K562 (cell line): ENCODE measurements around the gene FAM120AOS. TPM values are rescaled to one million over a fixed set of nuclear protein-coding genes. Genes with fewer than 3 reads are reported as not detected.

Experiments
- CAMTA2 ChIP-seq: fragments of 250-450 bp; sonication (Bioruptor Pico); conservative IDR thresholded peaks from 2 replicates; pipeline ENCODE4 v1.5.1; 2022
- EP300 ChIP-seq: IDR thresholded peaks from 2 replicates; pipeline ENCODE4 v1.6.1; 2012; ENCODE audit warnings: low read length, improper control_type of control experiment
- HMG20A ChIP-seq: fragments of 450-650 bp; formaldehyde crosslinking; conservative IDR thresholded peaks from 2 replicates; pipeline ENCODE4 v1.4.0; 2020; ENCODE audit warnings: mild to moderate bottlenecking, mixed read lengths
- HMGN3 ChIP-seq: IDR thresholded peaks from 2 replicates; pipeline ENCODE4 v1.6.1; 2011; ENCODE audit warnings: borderline replicate concordance, low read depth, mild to moderate bottlenecking, mixed read lengths, low read length; ENCODE audit not compliant: insufficient read length; ENCODE audit errors: extremely low read depth
- KAT8 ChIP-seq: fragments of 450-650 bp; IDR thresholded peaks from 2 replicates; pipeline ENCODE4 v1.6.1; 2016; ENCODE audit warnings: low read depth, mild to moderate bottlenecking
- KDM1A ChIP-seq, 2 experiments: fragments of 450-650 bp; IDR thresholded peaks; 2 replicates each; pipeline ENCODE4 v1.6.1; 2016; ENCODE audit warnings: mild to moderate bottlenecking in 2 of 2
- PHB ChIP-seq: fragments of 250-450 bp; sonication (Bioruptor Pico); IDR thresholded peaks from 2 replicates; pipeline ENCODE4 v1.5.0; 2021
- PHF8 ChIP-seq: fragments of 200-600 bp; sonication (generic); IDR thresholded peaks from 2 replicates; pipeline ENCODE4 v1.6.1; 2012; ENCODE audit warnings: mixed run types, mild to moderate bottlenecking, inconsistent platforms, low read length, moderate library complexity, borderline replicate concordance
- POLR2AphosphoS2 ChIP-seq: IDR thresholded peaks from 2 replicates; pipeline ENCODE4 v1.6.1; 2012; ENCODE audit warnings: low read length, improper control_type of control experiment
- PRMT5 ChIP-seq: sonication (generic); formaldehyde crosslinking; IDR thresholded peaks from 2 replicates; pipeline ENCODE4 v1.5.0; 2020; ENCODE audit warnings: missing genetic modification reagents
- RBBP5 ChIP-seq: fragments of 200-600 bp; sonication (generic); IDR thresholded peaks from 2 replicates; pipeline ENCODE4 v1.6.1; 2012; ENCODE audit warnings: borderline replicate concordance, mild to moderate bottlenecking, low read length, control low read depth, inconsistent platforms; ENCODE audit not compliant: insufficient read depth, poor library complexity, severe bottlenecking
- RFX5 ChIP-seq: IDR thresholded peaks from 2 replicates; pipeline ENCODE4 v1.6.1; 2011; ENCODE audit warnings: low read depth, mild to moderate bottlenecking, improper control_type of control experiment, low read length
- SNIP1 ChIP-seq: fragments of 450-650 bp; IDR thresholded peaks from 2 replicates; pipeline ENCODE4 v1.7.1; 2017; ENCODE audit warnings: low read depth, mild to moderate bottlenecking
- TAF1 ChIP-seq: IDR thresholded peaks from 2 replicates; pipeline ENCODE4 v1.6.1; 2011; ENCODE audit warnings: mild to moderate bottlenecking, low read length, moderate library complexity; ENCODE audit not compliant: insufficient read depth, control insufficient read depth, severe bottlenecking; ENCODE audit errors: extremely low read depth
- TEAD4 ChIP-seq, 2 experiments: sonication (generic) in 1 of 2; formaldehyde crosslinking in 1 of 2; IDR thresholded peaks; 2 replicates each; pipeline versions ENCODE4 v1.6.1 to v1.8.0; 2012 to 2022; ENCODE audit warnings: borderline replicate concordance in 1 of 2, inconsistent platforms in 1 of 2, low read length in 1 of 2, mild to moderate bottlenecking in 1 of 2, missing genetic modification reagents in 1 of 2
- TOE1 ChIP-seq, 2 experiments: fragments of 450-650 bp in 1 of 2; sonication (generic) in 1 of 2; formaldehyde crosslinking in 1 of 2; IDR thresholded peaks; 2 replicates each; pipeline versions ENCODE4 v1.7.1 to v1.8.0; 2016 to 2022; ENCODE audit warnings: borderline replicate concordance in 2 of 2, mild to moderate bottlenecking in 2 of 2, antibody characterized with exemption in 1 of 2, inconsistent platforms in 1 of 2, low read depth in 1 of 2, missing genetic modification reagents in 1 of 2, moderate library complexity in 1 of 2
- U2AF1 ChIP-seq: fragments of 200-400 bp; formaldehyde crosslinking; optimal IDR thresholded peaks from 2 replicates; pipeline ENCODE3; 2017; ENCODE audit warnings: mild to moderate bottlenecking, low read depth, low read length, moderate library complexity
- ZNF133 ChIP-seq: fragments of 250-450 bp; sonication (Bioruptor Pico); IDR thresholded peaks from 2 replicates; pipeline ENCODE4 v1.4.0; 2020; ENCODE audit warnings: mild to moderate bottlenecking
- ZNF175 ChIP-seq: fragments of 200-800 bp; sonication (Bioruptor generic); IDR thresholded peaks from 2 replicates; pipeline ENCODE4 v1.6.1; 2016; ENCODE audit warnings: low read depth, mild to moderate bottlenecking, missing genetic modification characterization, missing compliant biosample characterization
- polyA plus RNA-seq, 8 experiments: library from polyadenylated mRNA; depleted of rRNA in 4 of 8; stranded (reverse) in 5 of 8; unstranded in 3 of 8; fragments of >200 nt; fragmentation: Nextera tagmentation in 2 of 8; fragmentation: Illumina TruSeq in 1 of 8; extraction: Ambion mirVana in 2 of 8; extraction: Trizol in 1 of 8; gene quantifications; 2 replicates each; pipeline versions ENCODE4 v1.2.1 to v1.2.3, GENCODE V29; 2011 to 2014; ENCODE audit warnings: inconsistent platforms in 1 of 8, missing spikeins in 1 of 8
- total RNA-seq, 7 experiments: library from RNA; depleted of rRNA in 6 of 7; stranded (reverse); fragments of >200 nt in 6 of 7; fragmentation: Illumina TruSeq in 2 of 7; extraction: Trizol in 2 of 7; gene quantifications; 2 replicates each; pipeline versions ENCODE4 v1.2.1 to v1.2.3, GENCODE V29; 2011 to 2021; ENCODE audit warnings: low replicate concordance in 1 of 7
- TF ChIP-seq, protein P1 (sequence below): IDR thresholded peaks from 3 replicates; pipeline ENCODE4 v1.6.1; 2011; ENCODE audit warnings: borderline replicate concordance, mild to moderate bottlenecking; ENCODE audit not compliant: insufficient read length, insufficient read depth
- TF ChIP-seq, protein P2 (sequence below): fragments of 200-400 bp; formaldehyde crosslinking; IDR thresholded peaks from 2 replicates; pipeline ENCODE4 v1.6.1; 2017; ENCODE audit warnings: mild to moderate bottlenecking, low read depth, low read length, moderate library complexity
- TF ChIP-seq, protein P3 (sequence below): fragments of 450-650 bp; IDR thresholded peaks from 2 replicates; pipeline ENCODE4 v1.6.1; 2014; ENCODE audit warnings: low read depth, mild to moderate bottlenecking, moderate library complexity, borderline replicate concordance

FAM120AOS gene
- total and polyA plus RNA-seq, 9 of the 15 experiments (the other 6 are each of a cell fraction or from before 2014, with no cell fraction given) = 18.8 to 53.4 (median 41.4) TPM

DNA sequence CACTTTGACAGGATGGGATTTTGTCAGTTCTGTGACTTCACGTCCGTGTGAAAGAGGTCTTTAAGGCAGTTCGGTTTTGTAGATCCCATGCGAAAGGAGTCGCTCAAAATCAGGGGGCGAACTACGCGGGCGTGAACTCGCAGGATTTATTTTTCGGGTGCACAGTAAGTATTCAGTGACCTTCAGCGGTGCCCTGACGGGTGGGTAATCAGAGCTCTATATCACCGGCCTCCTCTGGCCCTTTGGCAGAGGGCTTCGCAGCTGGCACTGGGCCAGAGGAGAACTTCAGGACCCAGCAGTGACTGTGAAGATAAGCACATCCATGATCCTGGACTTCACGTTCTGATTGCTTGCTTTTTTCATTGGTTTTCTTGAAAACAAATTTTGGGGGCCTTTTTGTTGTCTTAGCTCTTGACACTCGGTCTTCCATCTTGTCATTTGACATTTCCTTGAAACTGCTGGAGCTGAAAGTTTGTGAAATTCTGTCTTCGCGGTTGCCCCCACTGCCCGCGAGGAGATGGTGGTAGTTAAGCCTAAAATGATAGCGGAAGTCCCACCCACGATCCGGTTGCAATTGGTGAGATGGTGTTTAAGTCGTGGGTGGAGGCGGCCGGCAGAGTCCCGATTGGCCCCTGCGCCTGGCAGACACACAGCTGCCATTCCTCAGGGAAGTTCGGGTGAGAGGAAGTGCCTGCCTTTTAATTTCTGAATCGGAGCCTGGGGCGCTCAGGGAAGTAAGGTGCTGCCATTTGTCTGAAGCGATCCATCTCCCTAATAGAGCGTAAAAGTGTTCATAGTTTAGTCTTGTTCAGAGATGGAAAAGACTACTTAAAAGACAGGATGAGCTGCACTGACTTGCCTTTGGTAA is at the start of gene FAM120AOS (continued):
- TF ChIP-seq TOE1 (IDR thresholded peaks at IDR 0.05; ENCODE audit: borderline replicate concordance) = no peak
- no peak for TF ChIP-seq TOE1 (CRISPR knock-in tag; IDR thresholded peaks at IDR 0.05; ENCODE audit: borderline replicate concordance, low read depth)
- TF ChIP-seq RFX5 = no peak
- no peak for TF ChIP-seq EP300
- no peak for TF ChIP-seq HMG20A (CRISPR knock-in tag)
- TF ChIP-seq TAF1 = peak; percentile 54
- TF ChIP-seq TEAD4 (IDR thresholded peaks at IDR 0.05; ENCODE audit: low read length) = peak; percentile 26; the same call in 1 of the 2 replicates
- no peak for TF ChIP-seq TEAD4 (CRISPR knock-in tag; IDR thresholded peaks at IDR 0.05; ENCODE audit: borderline replicate concordance)
- no peak for TF ChIP-seq SNIP1
- no peak for TF ChIP-seq HMGN3
- TF ChIP-seq KDM1A (IDR thresholded peaks at IDR 0.05) = 0 out of 4 replicates have a peak, but pooled peaks of 1 of the 2 experiments have one; percentile 10
- TF ChIP-seq CAMTA2 (CRISPR knock-in tag) = no peak
- TF ChIP-seq POLR2AphosphoS2 = peak; percentile 71; the same call in 1 of the 2 replicates
- TF ChIP-seq ZNF175 (CRISPR knock-in tag) = peak; percentile 81; the same call in 1 of the 2 replicates
- TF ChIP-seq PHF8 = no peak; the same call in 1 of the 2 replicates
- TF ChIP-seq PHB (CRISPR knock-in tag) = no peak
- no peak for TF ChIP-seq KAT8
- TF ChIP-seq, protein P1, sequence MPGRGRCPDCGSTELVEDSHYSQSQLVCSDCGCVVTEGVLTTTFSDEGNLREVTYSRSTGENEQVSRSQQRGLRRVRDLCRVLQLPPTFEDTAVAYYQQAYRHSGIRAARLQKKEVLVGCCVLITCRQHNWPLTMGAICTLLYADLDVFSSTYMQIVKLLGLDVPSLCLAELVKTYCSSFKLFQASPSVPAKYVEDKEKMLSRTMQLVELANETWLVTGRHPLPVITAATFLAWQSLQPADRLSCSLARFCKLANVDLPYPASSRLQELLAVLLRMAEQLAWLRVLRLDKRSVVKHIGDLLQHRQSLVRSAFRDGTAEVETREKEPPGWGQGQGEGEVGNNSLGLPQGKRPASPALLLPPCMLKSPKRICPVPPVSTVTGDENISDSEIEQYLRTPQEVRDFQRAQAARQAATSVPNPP = no peak
- TF ChIP-seq, protein P2, sequence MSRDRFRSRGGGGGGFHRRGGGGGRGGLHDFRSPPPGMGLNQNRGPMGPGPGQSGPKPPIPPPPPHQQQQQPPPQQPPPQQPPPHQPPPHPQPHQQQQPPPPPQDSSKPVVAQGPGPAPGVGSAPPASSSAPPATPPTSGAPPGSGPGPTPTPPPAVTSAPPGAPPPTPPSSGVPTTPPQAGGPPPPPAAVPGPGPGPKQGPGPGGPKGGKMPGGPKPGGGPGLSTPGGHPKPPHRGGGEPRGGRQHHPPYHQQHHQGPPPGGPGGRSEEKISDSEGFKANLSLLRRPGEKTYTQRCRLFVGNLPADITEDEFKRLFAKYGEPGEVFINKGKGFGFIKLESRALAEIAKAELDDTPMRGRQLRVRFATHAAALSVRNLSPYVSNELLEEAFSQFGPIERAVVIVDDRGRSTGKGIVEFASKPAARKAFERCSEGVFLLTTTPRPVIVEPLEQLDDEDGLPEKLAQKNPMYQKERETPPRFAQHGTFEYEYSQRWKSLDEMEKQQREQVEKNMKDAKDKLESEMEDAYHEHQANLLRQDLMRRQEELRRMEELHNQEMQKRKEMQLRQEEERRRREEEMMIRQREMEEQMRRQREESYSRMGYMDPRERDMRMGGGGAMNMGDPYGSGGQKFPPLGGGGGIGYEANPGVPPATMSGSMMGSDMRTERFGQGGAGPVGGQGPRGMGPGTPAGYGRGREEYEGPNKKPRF = no peak
- TF ChIP-seq ZNF133 = no peak
- no peak for TF ChIP-seq PRMT5 (CRISPR knock-in tag)
- no peak for TF ChIP-seq U2AF1
- peak; percentile 63 for TF ChIP-seq RBBP5
- TF ChIP-seq, protein P3, sequence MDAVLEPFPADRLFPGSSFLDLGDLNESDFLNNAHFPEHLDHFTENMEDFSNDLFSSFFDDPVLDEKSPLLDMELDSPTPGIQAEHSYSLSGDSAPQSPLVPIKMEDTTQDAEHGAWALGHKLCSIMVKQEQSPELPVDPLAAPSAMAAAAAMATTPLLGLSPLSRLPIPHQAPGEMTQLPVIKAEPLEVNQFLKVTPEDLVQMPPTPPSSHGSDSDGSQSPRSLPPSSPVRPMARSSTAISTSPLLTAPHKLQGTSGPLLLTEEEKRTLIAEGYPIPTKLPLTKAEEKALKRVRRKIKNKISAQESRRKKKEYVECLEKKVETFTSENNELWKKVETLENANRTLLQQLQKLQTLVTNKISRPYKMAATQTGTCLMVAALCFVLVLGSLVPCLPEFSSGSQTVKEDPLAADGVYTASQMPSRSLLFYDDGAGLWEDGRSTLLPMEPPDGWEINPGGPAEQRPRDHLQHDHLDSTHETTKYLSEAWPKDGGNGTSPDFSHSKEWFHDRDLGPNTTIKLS = no peak
